OCI-LY1 (cell line): ENCODE data around the gene PCDHGA2.

Experiments used
- CTCF ChIP-seq: fragments of 200-600 bp; sonication (generic), shearing (Covaris generic); IDR thresholded peaks from 2 replicates; pipeline ENCODE4 v1.5.1; 2017; ENCODE audit warnings: mild to moderate bottlenecking, antibody characterized with exemption, low read length, moderate library complexity, mixed read lengths
- EZH2 ChIP-seq: fragments of 200-600 bp; sonication (generic), shearing (Covaris generic); IDR thresholded peaks from 2 replicates; pipeline ENCODE4 v1.8.0; 2017; ENCODE audit warnings: borderline replicate concordance, mixed run types, mild to moderate bottlenecking, antibody characterized with exemption, low read length, moderate library complexity, mixed read lengths

GRCh38 chr5:141338538-141339306 is at the start of gene PCDHGA2:
- peak; percentile 40; the same call in 1 of the 2 replicates for TF ChIP-seq CTCF
- TF ChIP-seq EZH2: no peak
